Nephron progenitor cell (in vitro differentiated cells): Measurements from ENCODE around the gene NPAS3.

Experiments
- DNase-seq: peaks from one replicate; pipeline ENCODE4 v3.0.0; 2021
- H3K27ac Mint-ChIP-seq: 2 replicates; pipeline ENCODE4 v1.8.0; 2021; ENCODE audit warnings: mild to moderate bottlenecking, moderate library complexity, mixed read lengths
- H3K27me3 Mint-ChIP-seq: 2 replicates; pipeline ENCODE4 v1.8.0; 2021; ENCODE audit warnings: mild to moderate bottlenecking, low read depth, mixed read lengths; ENCODE audit not compliant: poor library complexity
- H3K36me3 Mint-ChIP-seq: 2 replicates; pipeline ENCODE4 v1.8.0; 2021; ENCODE audit warnings: low read depth, mixed read lengths
- H3K4me1 Mint-ChIP-seq: 2 replicates; pipeline ENCODE4 v1.8.0; 2021; ENCODE audit warnings: mixed read lengths
- H3K4me3 Mint-ChIP-seq: 2 replicates; pipeline ENCODE4 v1.8.0; 2021; ENCODE audit warnings: mild to moderate bottlenecking, moderate library complexity, mixed read lengths
- H3K9me3 Mint-ChIP-seq: 2 replicates; pipeline ENCODE4 v1.8.0; 2021; ENCODE audit warnings: mild to moderate bottlenecking, moderate library complexity, mixed read lengths
- CTCF ChIP-seq: fragments of 200-600 bp; sonication (generic); IDR thresholded peaks from 2 replicates; pipeline ENCODE4 v1.5.0; 2021; ENCODE audit warnings: antibody characterized with exemption

NPAS3 gene

DNA sequence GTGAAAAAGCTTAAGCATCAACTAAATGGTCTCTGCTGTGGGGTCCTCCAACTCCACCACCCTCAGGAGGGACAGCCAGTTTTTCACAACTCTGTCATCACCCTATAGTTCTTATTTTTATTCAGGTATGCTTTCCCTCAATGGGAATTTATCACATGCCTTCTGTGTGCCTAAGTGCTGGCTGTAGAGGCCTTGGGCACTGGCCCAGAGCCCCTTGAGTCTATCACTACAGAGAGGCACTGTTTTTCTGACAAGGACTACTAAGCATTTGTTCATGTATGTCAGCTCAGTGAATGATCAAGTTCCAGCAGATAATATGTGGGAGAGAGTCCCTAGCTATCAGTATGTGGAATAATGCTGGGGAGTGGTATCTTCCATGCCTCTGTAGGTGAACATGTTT is 463.9 kb downstream of the NPAS3 start:
- Mint-ChIP-seq H3K9me3 (peaks cover 52% of the 10 kb centered on the region), H3K4me1 (peaks cover 26% of the 10 kb centered on the region), H3K27ac (no peak overlapping the region), H3K4me3 (no peak overlapping the region), H3K27me3 (no peaks in the 10 kb centered on the region), H3K36me3 (peaks cover 25% of the 10 kb centered on the region)
- DNase-seq = no peak
- TF ChIP-seq CTCF = no peak

DNA sequence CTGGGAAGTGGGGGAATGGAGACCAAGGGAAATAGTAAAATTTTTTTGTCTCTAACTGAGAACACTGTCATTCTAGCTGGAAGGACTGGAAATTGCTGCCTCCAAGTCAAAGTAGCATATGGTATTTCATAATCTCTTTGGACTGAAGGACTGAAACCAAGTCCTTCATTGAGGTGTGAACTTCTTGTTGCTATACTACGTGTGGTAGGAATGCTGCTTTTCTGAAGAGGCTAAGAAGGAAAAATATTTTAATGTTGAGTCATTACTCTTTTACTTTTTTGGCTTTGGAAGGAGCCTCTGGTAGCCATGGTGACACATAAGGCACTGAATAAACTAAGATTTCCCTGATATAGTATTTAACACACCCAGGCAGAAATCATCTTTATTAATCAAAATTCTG is 465.4 kb downstream of the NPAS3 start:
- Mint-ChIP-seq H3K9me3 (peaks cover 57% of the 10 kb centered on the region), H3K4me1 (peaks cover 24% of the 10 kb centered on the region), H3K27ac (no peak overlapping the region), H3K27me3 (no peaks in the 10 kb centered on the region), H3K36me3 (peaks cover 27% of the 10 kb centered on the region), H3K4me3 (no peak overlapping the region)
- DNase-seq = no peak
- TF ChIP-seq CTCF = no peak

DNA sequence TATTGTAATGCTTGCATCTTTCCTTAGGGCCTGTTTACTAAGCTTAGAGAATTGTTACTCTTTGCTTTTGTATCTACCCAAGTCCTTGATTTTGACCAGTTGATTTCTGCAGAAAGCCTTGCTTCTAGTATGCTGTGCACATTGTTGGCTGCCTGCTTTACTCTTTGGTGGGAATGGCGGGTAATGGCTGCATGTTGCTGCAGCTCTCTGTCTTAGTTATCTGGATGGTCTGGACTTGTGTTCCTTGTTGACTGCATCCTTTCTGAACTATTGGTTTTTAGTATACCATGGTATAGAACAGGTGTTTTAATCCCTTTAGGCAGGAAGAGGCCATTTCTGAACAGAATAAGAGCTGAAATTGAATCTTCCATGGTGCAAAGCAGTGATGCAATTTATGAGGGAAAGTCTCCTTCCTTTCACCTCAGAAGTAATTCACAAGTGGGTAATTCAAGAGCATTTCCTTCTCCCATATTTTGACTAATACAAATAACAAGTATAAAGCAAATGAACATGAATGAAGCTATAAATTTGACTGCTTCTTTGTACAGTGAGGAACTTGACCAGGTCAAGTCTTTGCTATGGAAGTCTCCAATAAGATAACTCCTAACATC is 466.4 kb downstream of the NPAS3 start:
- Mint-ChIP-seq H3K27ac (no peak overlapping the region), H3K36me3 (peaks cover 27% of the 10 kb centered on the region), H3K4me3 (no peak overlapping the region), H3K27me3 (no peaks in the 10 kb centered on the region), H3K9me3 (peaks cover 57% of the 10 kb centered on the region), H3K4me1 (peaks cover 18% of the 10 kb centered on the region)
- DNase-seq = no peak
- TF ChIP-seq CTCF = no peak

- H3K4me3 Mint-ChIP-seq = no peak overlapping the region
- H3K36me3 Mint-ChIP-seq = peaks cover 27% of the 10 kb centered on the region
- peaks cover 54% of the 10 kb centered on the region for H3K9me3 Mint-ChIP-seq
- H3K4me1 Mint-ChIP-seq = peaks cover 6% of the 10 kb centered on the region
- no peak overlapping the region for H3K27ac Mint-ChIP-seq
- DNase-seq = no peak
- no peak for TF ChIP-seq CTCF
- no peaks in the 10 kb centered on the region for H3K27me3 Mint-ChIP-seq
Measured at GRCh38 chr14:33406766-33407165, 468.1 kb downstream of the NPAS3 start.

- no peak for TF ChIP-seq CTCF
- Mint-ChIP-seq H3K4me3 (no peak overlapping the region), H3K4me1 (peaks cover 6% of the 10 kb centered on the region), H3K27ac (no peak overlapping the region), H3K9me3 (peaks cover 43% of the 10 kb centered on the region), H3K36me3 (peaks cover 23% of the 10 kb centered on the region), H3K27me3 (no peaks in the 10 kb centered on the region)
- DNase-seq = no peak
Measured at GRCh38 chr14:33408291-33408690, 469.6 kb downstream of the NPAS3 start.

GRCh38 chr14:33412450-33412849 is 473.8 kb downstream of the NPAS3 start:
- TF ChIP-seq CTCF = no peak
- peaks cover 7% of the 10 kb centered on the region for H3K9me3 Mint-ChIP-seq
- H3K27me3 Mint-ChIP-seq = no peaks in the 10 kb centered on the region
- H3K36me3 Mint-ChIP-seq = peaks cover 4% of the 10 kb centered on the region
- no peak overlapping the region for H3K27ac Mint-ChIP-seq
- peaks cover 5% of the 10 kb centered on the region for H3K4me1 Mint-ChIP-seq
- DNase-seq = no peak
- H3K4me3 Mint-ChIP-seq = no peak overlapping the region
